HG02588 (cell line): ENCODE results near the gene PNMA6A.
"Not testable (repeated sequence)": the region's sequence is repeated elsewhere in the genome, so short reads cannot be mapped to it uniquely, and the experiment has no call there.

Experiments used
- ATAC-seq: cut with Tn5 transposase; IDR thresholded peaks from one replicate; pipeline ENCODE4 v1.9.1; 2021; ENCODE audit warnings: mild to moderate bottlenecking, moderate library complexity; ENCODE audit not compliant: unreplicated experiment

PNMA6A gene

DNA sequence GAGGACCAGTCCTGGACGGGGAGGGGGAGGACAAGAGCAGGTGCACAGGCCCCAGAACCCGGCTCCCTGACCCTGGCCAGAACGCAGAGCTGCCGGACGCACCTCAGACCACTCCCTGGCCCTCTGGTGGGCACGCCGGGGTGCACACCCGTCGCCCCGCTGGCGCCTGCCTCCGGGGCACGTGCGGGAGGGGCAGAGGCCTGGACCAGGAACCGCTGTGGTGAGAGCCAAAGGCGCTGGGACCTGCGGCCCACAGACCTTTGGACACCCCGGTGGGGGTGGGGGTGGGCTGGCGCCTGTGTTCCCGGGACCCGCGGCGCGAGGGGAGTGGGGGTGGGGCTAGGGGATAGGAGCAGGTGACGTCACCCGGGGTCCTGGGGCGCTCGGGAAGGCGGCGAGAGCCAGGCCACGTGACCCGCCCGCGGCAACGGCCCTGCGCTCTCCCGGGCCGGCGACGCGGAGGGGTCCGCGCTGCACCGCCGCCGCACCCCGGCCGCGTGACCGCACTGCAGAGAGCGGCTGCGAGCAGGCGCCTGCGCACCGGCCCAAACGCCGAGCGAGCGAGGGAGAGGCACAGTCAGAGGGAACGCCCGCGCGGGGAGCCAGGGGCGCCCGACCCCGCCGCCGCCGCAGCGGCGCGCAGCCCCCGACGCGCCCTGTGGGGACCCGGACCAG, at the start of gene PNMA6A:
TSS of gene PNMA6A (plus strand) at position 546 of the 675 bp plus-strand sequence. CDS start 609 bp downstream, outside the sequence.
- ATAC-seq = not testable (repeated sequence)

GRCh38 chrX:153026501-153026900, 45.8 kb upstream of the PNMA6A start:
- not testable (repeated sequence) for ATAC-seq

GRCh38 chrX:153028487-153028886, 43.8 kb upstream of the PNMA6A start:
- ATAC-seq = not testable (repeated sequence)

DNA sequence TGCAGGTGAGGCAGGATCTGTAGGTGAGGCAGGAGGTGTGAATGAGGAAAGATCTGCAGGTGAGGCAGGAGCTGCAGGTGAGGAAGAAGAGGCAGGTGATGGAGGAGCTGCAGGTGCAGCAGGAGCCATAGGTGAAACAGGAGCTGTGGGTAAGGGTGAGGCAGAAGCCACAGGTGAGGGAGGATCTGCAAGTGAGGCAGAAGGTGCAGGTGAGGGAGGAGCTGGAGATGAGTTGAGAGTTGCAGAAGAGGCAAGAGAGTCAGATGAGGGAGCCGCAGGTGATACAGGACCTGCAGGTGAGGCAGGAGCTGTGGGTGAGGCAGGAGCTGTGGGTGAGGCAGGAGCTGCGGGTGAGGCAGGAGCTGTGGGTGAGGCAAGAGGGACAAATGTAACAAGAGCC, 43.1 kb upstream of the PNMA6A start:
- ATAC-seq = no peak

- no peak for ATAC-seq
Measured at GRCh38 chrX:153029875-153030274, 42.4 kb upstream of the PNMA6A start.

GRCh38 chrX:153030801-153031200, 41.5 kb upstream of the PNMA6A start:
- ATAC-seq = no peak

DNA sequence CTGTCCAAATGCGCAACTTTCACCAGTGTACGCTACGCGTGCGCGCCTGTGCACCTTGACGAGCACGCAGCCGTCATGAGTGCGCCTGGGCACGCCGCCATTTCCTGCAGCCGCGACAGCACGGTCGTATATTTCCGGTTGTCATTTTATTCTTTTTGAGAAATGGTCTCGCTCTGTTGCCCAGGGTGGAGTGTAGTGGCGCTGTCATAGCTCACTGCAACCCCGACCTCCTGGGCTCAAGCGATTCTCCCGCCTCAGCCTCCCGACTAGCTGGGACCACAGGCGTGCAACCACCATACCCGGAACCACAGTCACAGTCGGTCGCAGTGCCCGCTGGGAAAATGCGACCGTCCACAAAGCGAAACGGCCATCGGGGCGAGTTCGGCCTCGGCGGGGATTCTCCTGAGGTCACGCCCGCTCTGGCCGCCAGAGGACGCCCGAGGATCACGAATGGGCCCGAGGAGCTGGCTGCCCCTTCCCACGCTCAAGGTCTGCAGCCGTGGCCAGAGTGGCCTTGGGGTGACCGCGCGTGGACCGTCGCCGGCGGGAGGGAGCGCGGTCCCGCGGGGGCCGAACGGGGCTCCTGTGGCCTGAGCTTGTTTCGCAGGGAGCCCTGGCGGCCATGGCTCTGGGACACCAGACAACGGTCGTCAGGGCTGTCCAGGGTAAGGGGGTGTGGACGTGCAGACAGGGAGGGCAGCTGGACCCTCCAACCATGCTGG, 39.7 kb upstream of the PNMA6A start:
- ATAC-seq = peak; percentile 87

- no peak for ATAC-seq
Measured at GRCh38 chrX:153049093-153049492, 23.2 kb upstream of the PNMA6A start.

- no peak for ATAC-seq
Measured at GRCh38 chrX:153052534-153052933, 19.7 kb upstream of the PNMA6A start.

GRCh38 chrX:153055871-153056749, 16.1 kb upstream of the PNMA6A start, which contains the start of gene PNMA3:
Gene PNMA3, plus strand, starts transcription at chrX:153056470. Its CDS starts 586 bp downstream, at chrX:153057056.
- ATAC-seq = no peak

- ATAC-seq = no peak
Measured at GRCh38 chrX:153057281-153057680, 15.0 kb upstream of the PNMA6A start.

DNA sequence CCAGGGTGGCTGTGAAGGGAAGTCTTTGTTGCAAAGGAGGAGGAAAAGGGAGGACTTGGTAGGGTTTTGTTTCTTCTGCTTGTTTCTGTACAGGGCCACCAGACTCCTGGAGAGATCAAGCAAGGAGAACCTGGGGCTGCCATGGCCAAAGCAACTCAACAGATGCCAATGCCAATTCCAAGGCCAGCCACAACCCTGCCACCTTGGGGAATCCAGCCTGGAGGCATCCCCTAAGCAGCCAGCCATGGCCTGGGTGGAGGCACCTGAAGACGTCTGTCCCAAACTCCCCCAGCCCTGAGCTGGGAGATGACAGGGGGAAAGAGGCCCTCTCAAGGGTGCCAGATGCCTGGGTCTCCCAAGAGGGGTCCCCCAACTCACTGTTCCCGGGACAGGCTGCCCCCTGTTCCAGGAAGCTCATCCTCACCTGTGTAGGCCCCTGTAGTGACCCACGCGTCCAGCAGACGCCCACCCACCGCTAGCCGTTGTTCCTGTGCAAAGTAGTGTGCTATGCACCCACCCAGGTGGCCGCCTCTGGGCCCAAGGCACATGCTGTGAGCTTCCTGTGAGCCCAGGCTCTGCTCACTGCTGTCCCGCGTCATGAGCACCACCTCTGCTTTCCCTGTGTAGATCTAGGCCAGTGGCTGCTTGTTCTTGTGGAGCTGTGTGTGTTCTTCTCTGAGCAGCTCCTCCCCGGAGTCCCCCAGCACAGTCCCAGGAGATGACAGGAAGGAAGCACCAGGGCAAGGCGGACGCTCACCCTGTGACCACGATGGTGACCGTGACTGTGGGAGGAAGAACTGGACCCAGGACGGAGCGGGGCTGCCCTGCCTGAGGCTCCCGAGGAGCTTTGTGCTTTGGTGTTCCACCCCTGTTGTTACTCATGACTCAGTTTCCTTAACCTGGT, 12.8 kb upstream of the PNMA6A start:
- ATAC-seq = no peak

- no peak for ATAC-seq
Measured at GRCh38 chrX:153060095-153060445, 12.2 kb upstream of the PNMA6A start.

- no peak for ATAC-seq
Measured at GRCh38 chrX:153061732-153062131, 10.5 kb upstream of the PNMA6A start.

- ATAC-seq = no peak
Measured at GRCh38 chrX:153063315-153063714, 8.9 kb upstream of the PNMA6A start.

- no peak for ATAC-seq
Measured at GRCh38 chrX:153064061-153064460, 8.2 kb upstream of the PNMA6A start.

DNA sequence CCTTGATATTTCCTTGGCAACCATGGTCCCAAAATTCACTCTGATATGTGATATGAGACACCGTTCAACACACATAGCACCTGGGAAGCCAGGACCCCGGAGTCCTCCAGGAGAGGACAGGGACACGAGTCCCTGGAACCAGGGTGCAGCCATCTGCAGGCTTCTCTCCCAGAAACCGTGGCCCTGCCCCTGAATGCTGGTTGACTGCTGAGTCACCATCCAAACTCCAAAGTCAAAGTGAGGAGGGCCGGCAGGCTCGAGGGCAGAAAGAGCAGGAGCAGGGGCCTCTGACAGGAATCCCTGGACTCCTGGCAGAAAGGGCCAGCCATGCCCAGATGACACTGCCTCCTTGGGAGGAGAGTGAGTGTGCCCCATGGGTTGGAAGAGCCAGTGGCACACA, 6.9 kb upstream of the PNMA6A start:
- ATAC-seq = no peak

DNA sequence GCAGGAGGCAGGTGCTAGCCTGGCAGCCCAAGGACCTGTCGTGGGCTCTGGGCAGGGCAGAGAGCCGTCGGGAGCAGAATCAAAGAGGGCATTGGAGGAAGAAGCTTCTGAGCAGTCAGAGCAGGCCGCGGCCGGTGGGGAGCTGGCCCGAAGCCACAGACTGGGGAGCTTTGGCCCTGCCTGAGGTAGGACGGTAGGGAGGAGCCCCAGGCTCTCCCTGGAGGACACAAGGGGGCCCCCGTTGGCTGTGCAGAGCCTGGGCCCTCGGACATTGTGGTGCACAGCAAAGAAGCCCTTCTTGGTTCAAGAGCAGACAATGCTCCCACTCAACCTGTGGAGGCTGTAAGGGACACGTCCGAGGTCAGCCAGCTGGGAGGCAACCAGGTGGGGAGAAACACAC, 5.9 kb upstream of the PNMA6A start:
- ATAC-seq = not testable (repeated sequence)

DNA sequence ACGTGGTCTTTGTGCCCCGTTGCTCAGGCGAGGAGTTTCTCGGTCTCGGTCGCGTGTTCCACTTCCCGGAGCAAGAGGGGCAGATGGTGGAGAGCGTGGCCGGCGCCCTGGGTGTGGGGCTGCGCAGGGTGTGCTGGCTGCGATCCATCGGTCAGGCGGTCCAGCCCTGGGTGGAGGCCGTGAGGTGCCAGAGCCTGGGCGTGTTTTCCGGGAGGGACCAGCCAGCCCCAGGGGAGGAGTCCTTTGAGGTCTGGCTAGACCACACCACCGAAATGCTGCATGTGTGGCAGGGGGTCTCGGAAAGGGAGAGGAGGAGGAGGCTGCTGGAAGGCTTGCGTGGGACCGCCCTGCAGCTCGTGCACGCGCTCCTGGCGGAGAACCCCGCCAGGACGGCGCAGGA, 1.1 kb downstream of the PNMA6A start:
- not testable (repeated sequence) for ATAC-seq

GRCh38 chrX:153074262-153074899, 2.1 kb downstream of the PNMA6A start:
- no peak for ATAC-seq
